ENCODE measurements around the gene TIMP4. TPM values are rescaled to one million over a fixed set of nuclear protein-coding genes. Genes with fewer than 3 reads are reported as not detected.

Gene TIMP4
- polyA plus RNA-seq, 1 experiment = 1.8 TPM

DNA sequence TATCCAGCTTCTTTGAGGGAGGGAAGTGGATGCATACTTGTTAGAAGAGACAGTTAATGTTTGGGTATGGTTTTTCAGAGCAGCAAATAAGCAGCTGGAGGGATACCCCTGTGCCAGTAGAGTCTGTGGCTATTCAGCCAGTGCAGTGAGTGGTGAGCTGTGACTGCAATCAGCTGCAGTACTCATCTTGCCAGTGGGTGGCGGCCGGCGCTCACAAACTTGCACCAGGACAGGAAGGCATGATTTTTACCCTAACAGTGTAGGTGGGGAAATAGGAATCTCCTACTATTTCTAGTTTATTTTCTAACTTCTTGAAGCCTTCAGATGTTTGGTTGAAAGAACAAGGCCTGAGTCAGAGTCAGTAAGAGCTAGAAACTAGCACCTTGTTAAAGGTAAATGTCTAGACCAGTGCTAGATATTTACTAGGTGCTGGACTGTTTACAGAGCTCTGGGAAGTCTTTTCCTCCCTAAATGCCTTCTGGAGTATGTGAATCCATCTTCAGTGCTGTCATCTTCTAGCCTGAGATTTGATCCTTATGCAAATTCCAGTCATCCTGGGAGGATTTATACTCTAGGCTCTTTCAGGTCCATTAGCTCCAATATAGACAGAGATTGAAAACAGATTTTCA lies 23.6 kb downstream of the TIMP4 start:
- Histone ChIP-seq H3K27me3 (ENCODE audit: control insufficient read depth, insufficient read depth, low read length) (peaks cover 6% of the 10 kb centered on the region; the same call in 1 of the 2 replicates), H3K4me3 (ENCODE audit: low read depth, low read length) (no peak overlapping the region), H3K36me3 (ENCODE audit: control insufficient read depth, insufficient read depth, low read length) (no peaks in the 10 kb centered on the region)
- CTCF ChIA-PET = interaction anchor here (0.7 to 17.4 kb wide), 37 partner anchors 8 to 848 kb away, joined by 3 to 411 read pairs (median 4); partner anchors contain the start of gene TSEN2
- no peak for DNase-seq (ENCODE audit: low read depth)
- POLR2A ChIA-PET = no interaction called here
- TF ChIP-seq, protein P1, sequence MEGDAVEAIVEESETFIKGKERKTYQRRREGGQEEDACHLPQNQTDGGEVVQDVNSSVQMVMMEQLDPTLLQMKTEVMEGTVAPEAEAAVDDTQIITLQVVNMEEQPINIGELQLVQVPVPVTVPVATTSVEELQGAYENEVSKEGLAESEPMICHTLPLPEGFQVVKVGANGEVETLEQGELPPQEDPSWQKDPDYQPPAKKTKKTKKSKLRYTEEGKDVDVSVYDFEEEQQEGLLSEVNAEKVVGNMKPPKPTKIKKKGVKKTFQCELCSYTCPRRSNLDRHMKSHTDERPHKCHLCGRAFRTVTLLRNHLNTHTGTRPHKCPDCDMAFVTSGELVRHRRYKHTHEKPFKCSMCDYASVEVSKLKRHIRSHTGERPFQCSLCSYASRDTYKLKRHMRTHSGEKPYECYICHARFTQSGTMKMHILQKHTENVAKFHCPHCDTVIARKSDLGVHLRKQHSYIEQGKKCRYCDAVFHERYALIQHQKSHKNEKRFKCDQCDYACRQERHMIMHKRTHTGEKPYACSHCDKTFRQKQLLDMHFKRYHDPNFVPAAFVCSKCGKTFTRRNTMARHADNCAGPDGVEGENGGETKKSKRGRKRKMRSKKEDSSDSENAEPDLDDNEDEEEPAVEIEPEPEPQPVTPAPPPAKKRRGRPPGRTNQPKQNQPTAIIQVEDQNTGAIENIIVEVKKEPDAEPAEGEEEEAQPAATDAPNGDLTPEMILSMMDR (IDR thresholded peaks at IDR 0.05; ENCODE audit: insufficient read depth, low read depth, low read length) = peak; percentile 94

DNA sequence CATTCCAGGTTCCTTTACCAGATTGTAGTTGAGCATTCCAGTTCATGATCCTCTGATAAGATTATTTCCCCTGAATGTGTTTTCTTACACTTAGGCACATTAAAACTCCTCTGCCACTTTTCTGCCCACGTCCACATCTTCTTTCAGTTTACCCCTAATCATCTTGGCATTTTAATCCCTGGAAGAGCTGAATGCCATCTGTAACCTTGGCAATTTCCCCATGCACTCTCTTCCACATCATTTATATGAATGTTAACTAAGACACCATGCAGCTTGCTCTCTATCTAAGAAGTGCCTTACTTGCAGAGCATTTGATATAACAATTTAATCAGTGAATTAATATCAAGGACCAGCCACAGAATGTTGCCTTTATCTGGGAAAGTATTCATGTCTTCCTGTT lies 25.8 kb downstream of the TIMP4 start:
- CTCF ChIA-PET = interaction anchor here (1.0 to 17.4 kb wide), 4 partner anchors 17 to 346 kb away, joined by 3 to 411 read pairs (median 8); partner anchors contain the start of gene TSEN2
- H3K36me3 ChIP-seq (ENCODE audit: control insufficient read depth, insufficient read depth, low read length) = no peaks in the 10 kb centered on the region
- TF ChIP-seq, protein P1 (IDR thresholded peaks at IDR 0.05; ENCODE audit: insufficient read depth, low read depth, low read length) = no peak
- POLR2A ChIA-PET = no interaction called here
- DNase-seq (ENCODE audit: low read depth) = no peak
- no peak overlapping the region for H3K4me3 ChIP-seq (ENCODE audit: low read depth, low read length)
- H3K27me3 ChIP-seq (ENCODE audit: control insufficient read depth, insufficient read depth, low read length) = peaks cover 8% of the 10 kb centered on the region; the same call in 1 of the 2 replicates

DNA sequence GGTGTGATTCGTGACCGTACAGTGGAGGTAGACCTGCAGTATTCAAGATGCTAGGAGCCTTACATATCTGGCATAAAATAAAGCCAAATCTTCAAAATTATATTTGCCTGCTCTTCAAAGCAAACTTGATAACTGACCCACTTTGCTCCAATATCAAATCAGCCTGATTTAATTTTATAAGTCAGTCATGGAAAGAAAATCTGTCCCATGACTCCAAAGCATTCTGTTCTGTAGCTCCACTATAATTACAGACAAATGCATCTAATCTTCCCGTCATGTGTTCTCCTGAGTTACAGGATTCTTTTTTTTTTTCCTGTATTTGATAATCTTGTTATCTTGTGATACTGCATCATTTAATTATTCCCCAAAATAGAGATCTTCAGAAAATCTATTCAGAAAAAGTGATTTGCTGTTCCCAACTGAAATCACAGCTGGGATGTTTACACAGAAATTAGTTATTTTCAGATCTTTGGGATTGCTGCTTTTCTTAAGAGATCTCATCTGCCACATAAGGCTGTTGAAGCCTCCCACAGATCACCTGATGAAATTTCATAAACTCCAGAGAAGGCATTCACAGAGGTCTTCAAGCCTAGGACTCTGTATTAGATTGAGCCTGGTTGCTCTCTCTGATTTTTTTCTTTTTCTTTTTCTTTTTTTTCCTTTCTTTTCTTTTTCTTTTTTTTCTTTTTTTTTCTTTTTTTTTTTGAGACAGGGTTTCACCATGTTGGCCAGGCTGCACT lies 27.2 kb downstream of the TIMP4 start:
- ChIA-PET POLR2A (no interaction called here), CTCF (interaction anchor here (17.4 kb wide), 1 partner anchor 347 kb away, joined by 411 read pairs; the partner anchor contains the start of gene TSEN2)
- TF ChIP-seq, protein P1 (IDR thresholded peaks at IDR 0.05; ENCODE audit: insufficient read depth, low read depth, low read length) = no peak
- DNase-seq (ENCODE audit: low read depth) = no peak
- Histone ChIP-seq H3K4me3 (ENCODE audit: low read depth, low read length) (no peak overlapping the region), H3K27me3 (ENCODE audit: control insufficient read depth, insufficient read depth, low read length) (peaks cover 8% of the 10 kb centered on the region; the same call in 1 of the 2 replicates), H3K36me3 (ENCODE audit: control insufficient read depth, insufficient read depth, low read length) (no peaks in the 10 kb centered on the region)

DNA sequence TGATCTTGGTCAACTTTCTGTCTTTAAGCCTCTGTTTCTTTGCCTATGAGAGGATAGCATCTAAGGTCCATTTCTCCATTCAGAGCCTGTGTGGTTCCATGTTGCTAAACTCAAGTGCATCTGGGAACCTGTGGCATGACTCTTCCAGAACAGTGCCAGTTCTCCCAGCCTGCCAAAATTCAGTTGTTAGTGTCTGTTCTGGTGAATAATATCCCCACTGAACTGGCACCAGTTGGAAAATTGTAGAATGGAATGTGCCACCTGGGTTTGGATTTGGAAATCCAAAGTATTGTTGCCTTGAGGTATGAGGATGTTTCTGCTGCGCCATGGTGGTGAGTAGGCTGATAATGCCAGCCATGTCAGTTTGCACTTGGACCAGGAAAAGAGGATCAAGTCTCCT lies 31.3 kb downstream of the TIMP4 start:
- Histone ChIP-seq H3K27me3 (ENCODE audit: control insufficient read depth, insufficient read depth, low read length) (peaks cover 4% of the 10 kb centered on the region; the same call in 1 of the 2 replicates), H3K4me3 (ENCODE audit: low read depth, low read length) (no peak overlapping the region), H3K36me3 (ENCODE audit: control insufficient read depth, insufficient read depth, low read length) (no peaks in the 10 kb centered on the region)
- POLR2A ChIA-PET = no interaction called here
- CTCF ChIA-PET = interaction anchor here (0.7 to 0.8 kb wide), 2 partner anchors 8 to 352 kb away, joined by 3 read pairs; no protein-coding TSS in a partner anchor
- TF ChIP-seq, protein P1 (IDR thresholded peaks at IDR 0.05; ENCODE audit: insufficient read depth, low read depth, low read length) = no peak
- DNase-seq (ENCODE audit: low read depth) = no peak

DNA sequence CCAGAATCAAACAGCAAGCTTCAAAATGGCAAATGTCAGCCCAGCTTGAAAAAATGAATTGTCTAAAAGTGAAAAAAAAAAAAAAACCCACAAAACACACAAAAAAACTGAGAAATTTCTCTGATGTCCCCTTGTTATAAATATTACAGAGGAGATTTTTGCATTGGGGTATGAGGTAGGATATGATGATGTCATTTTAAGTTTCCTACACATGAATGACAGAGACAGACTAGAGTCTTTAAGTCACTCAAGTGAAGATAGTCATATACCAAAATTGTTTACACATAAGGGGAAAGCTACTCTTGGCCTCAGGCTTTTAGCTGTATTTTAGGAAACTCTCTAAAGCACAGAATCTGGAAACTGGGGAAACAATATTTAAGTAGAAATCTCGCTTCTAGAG lies 32.9 kb downstream of the TIMP4 start:
- H3K27me3 ChIP-seq (ENCODE audit: control insufficient read depth, insufficient read depth, low read length) = peaks cover 2% of the 10 kb centered on the region; the same call in 1 of the 2 replicates
- no peaks in the 10 kb centered on the region for H3K36me3 ChIP-seq (ENCODE audit: control insufficient read depth, insufficient read depth, low read length)
- no peak for DNase-seq (ENCODE audit: low read depth)
- no peak overlapping the region for H3K4me3 ChIP-seq (ENCODE audit: low read depth, low read length)
- ChIA-PET CTCF (no interaction called here), POLR2A (no interaction called here)
- TF ChIP-seq, protein P1 (IDR thresholded peaks at IDR 0.05; ENCODE audit: insufficient read depth, low read depth, low read length) = no peak

Measured in BJ (cell line).